ENCODE measurements around the gene PHLDA1. TPM values are rescaled to one million over a fixed set of nuclear protein-coding genes. Genes with fewer than 3 reads are reported as not detected.

The PHLDA1 gene
- total and polyA plus RNA-seq, 2 of the 13 experiments (the other 11 are each of a cell fraction or from before 2014, with no cell fraction given), result 33.8 to 41.0 TPM

- no peak for TF ChIP-seq ZBTB25 (CRISPR knock-in tag; IDR thresholded peaks at IDR 0.05)
- no peak for TF ChIP-seq SNAI1 (CRISPR knock-in tag; IDR thresholded peaks at IDR 0.05; ENCODE audit: borderline replicate concordance)
- TF ChIP-seq GPN1 (CRISPR knock-in tag; IDR thresholded peaks at IDR 0.05; ENCODE audit: borderline replicate concordance), result no peak
- 0 out of 2 replicates have a peak, but pooled peaks have one; percentile 69 for TF ChIP-seq ZNF550 (CRISPR knock-in tag; IDR thresholded peaks at IDR 0.05; ENCODE audit: borderline replicate concordance)
- no peak for TF ChIP-seq ZNF703 (CRISPR knock-in tag; IDR thresholded peaks at IDR 0.05; ENCODE audit: borderline replicate concordance)
- TF ChIP-seq SIX1 (CRISPR knock-in tag; IDR thresholded peaks at IDR 0.05; ENCODE audit: borderline replicate concordance), result no peak
- TF ChIP-seq ASH2L (IDR thresholded peaks at IDR 0.05; ENCODE audit: insufficient read length, low read depth, low read length), result peak; percentile 38
- no peak for TF ChIP-seq ZHX2 (IDR thresholded peaks at IDR 0.05; ENCODE audit: low read depth)
- no peak for TF ChIP-seq ZHX2 (CRISPR knock-in tag; IDR thresholded peaks at IDR 0.05; ENCODE audit: borderline replicate concordance)
- peak; percentile 55 for TF ChIP-seq HNRNPH1 (optimal IDR thresholded peaks at IDR 0.05; ENCODE audit: low read depth, low read length)
- TF ChIP-seq FOXO1 (CRISPR knock-in tag; IDR thresholded peaks at IDR 0.05), result no peak
- no peak for TF ChIP-seq ZNF788 (CRISPR knock-in tag; IDR thresholded peaks at IDR 0.05; ENCODE audit: borderline replicate concordance)
- TF ChIP-seq SRSF4 (IDR thresholded peaks at IDR 0.05; ENCODE audit: low read depth, low read length, poor library complexity, severe bottlenecking), result no peak
- peak; percentile 11 for TF ChIP-seq TEAD3 (CRISPR knock-in tag; optimal IDR thresholded peaks at IDR 0.05; ENCODE audit: borderline replicate concordance)
- TF ChIP-seq ZNF207 (IDR thresholded peaks at IDR 0.05; ENCODE audit: borderline replicate concordance), result no peak
- no peak for TF ChIP-seq ZIK1 (CRISPR knock-in tag; IDR thresholded peaks at IDR 0.05; ENCODE audit: borderline replicate concordance, low read depth)
- peak; percentile 55; the same call in 1 of the 2 replicates for TF ChIP-seq ZNF317 (CRISPR knock-in tag; IDR thresholded peaks at IDR 0.05)
- TF ChIP-seq RCOR2 (CRISPR knock-in tag; IDR thresholded peaks at IDR 0.05), result no peak
- TF ChIP-seq JUNB (CRISPR knock-in tag; IDR thresholded peaks at IDR 0.05; ENCODE audit: borderline replicate concordance), result no peak
- no peak for TF ChIP-seq THRA (CRISPR knock-in tag; IDR thresholded peaks at IDR 0.05; ENCODE audit: borderline replicate concordance)
- no peak for TF ChIP-seq ZNF674 (CRISPR knock-in tag; IDR thresholded peaks at IDR 0.05; ENCODE audit: low read depth)
- TF ChIP-seq ZBTB34 (CRISPR knock-in tag; IDR thresholded peaks at IDR 0.05), result no peak
Observed at GRCh38 chr12:76029982-76030340, 1.6 kb downstream of the PHLDA1 start (continued).
